D721Med (cell line): ENCODE data around the gene GP5.

Experiments used
- DNase-seq: peaks from one replicate; pipeline ENCODE4 v3.0.0; 2011; ENCODE audit warnings: low spot score; ENCODE audit not compliant: insufficient read length
- FAIRE-seq: peaks from 2 replicates; lab custom pipeline; 2011; peaks lifted over from hg19 to GRCh38; lab: Jason Lieb, UNC
- TF ChIP-seq, protein P1 (sequence below): IDR thresholded peaks from 2 replicates; pipeline ENCODE4 v1.5.1; 2012; ENCODE audit warnings: mild to moderate bottlenecking, control low read depth; ENCODE audit not compliant: insufficient read depth; ENCODE audit errors: missing control alignments

GP5 gene

DNA sequence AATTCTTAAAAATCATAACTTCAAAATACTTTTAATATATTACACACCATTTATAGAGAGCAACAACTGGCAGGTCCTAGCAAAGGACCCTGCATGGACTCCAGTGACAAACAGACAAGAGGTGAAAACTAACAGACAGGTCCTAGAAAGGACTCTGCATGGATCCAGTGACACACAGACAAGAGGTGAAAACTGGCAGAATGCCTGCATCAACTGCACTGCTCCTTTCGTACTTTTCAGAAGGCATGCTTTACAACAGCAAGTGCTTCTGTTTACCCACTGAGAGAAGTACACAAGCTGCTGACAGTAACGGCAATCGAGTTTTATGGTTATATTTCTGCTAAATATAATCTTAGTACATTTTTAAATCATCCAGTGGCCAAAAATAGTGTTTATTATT is 24.3 kb upstream of the GP5 start:
- TF ChIP-seq, protein P1, sequence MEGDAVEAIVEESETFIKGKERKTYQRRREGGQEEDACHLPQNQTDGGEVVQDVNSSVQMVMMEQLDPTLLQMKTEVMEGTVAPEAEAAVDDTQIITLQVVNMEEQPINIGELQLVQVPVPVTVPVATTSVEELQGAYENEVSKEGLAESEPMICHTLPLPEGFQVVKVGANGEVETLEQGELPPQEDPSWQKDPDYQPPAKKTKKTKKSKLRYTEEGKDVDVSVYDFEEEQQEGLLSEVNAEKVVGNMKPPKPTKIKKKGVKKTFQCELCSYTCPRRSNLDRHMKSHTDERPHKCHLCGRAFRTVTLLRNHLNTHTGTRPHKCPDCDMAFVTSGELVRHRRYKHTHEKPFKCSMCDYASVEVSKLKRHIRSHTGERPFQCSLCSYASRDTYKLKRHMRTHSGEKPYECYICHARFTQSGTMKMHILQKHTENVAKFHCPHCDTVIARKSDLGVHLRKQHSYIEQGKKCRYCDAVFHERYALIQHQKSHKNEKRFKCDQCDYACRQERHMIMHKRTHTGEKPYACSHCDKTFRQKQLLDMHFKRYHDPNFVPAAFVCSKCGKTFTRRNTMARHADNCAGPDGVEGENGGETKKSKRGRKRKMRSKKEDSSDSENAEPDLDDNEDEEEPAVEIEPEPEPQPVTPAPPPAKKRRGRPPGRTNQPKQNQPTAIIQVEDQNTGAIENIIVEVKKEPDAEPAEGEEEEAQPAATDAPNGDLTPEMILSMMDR, result no peak
- FAIRE-seq (no peak), DNase-seq (no peak)

DNA sequence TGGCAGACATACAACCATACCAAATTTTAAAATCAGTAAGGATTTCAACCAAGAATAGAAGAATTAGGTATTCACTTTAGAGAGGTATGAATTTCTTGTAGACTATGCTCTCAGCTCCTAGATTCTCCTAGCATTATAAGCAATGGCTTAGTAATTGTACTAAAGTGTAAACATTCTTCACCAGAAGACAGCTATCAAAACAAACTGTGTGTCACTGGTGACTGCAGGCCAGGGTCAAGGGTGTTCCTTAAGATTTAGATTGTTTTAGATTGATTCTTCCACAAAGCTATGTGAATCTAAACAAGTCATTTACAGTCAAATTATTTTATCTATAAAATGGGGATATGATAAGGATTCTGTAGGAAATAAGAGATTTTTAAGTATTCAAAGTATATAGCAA is 23.1 kb upstream of the GP5 start:
- TF ChIP-seq, protein P1, result no peak
- no peak for DNase-seq

DNA sequence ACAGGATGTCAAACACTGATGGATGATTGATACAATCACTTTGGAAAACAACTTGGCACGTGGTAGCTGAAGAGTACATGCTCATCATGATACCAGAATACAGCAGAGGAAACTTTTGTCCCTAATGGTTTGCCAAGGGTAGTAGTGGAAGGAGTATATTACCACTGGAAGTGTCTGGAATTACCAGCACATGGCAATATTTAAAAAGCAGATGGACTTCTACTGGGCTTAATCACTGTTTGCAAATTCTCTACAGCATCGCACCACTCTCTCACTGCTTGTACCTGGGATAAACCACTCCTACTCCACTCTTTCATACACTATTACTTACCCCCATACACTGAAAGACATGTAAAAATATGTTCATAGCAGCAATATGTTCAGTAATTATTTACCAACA is 19.6 kb upstream of the GP5 start:
- peak; percentile 38 for FAIRE-seq
- TF ChIP-seq, protein P1, result no peak
- DNase-seq, result no peak

More for the DNA sequence above, 23.1 kb upstream of the GP5 start:
- no peak for FAIRE-seq

DNA sequence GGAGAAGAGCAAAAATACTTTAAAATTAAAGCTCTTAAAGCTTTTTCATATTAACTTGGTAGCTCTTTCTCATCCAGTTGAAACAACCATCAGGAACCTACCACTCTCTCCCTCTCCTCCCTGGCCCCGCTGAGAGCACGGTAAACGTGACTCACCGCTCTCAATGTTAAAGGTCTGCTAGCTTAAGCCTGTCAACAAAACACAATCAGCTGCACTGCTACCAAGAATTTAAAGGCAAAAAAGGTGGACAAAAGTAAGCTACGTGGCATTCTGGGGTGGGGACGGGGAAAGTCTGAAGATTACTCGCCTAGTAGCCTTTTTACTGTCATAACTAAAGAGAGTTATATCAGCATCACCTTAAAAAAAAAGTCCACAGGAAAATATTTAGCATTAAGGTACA is 8.4 kb upstream of the GP5 start:
- no peak for FAIRE-seq
- TF ChIP-seq, protein P1, result no peak
- DNase-seq, result no peak

- DNase-seq (no peak), FAIRE-seq (no peak)
- TF ChIP-seq, protein P1, result no peak
Observed at GRCh38 chr3:194405766-194406165, 6.7 kb upstream of the GP5 start.

DNA sequence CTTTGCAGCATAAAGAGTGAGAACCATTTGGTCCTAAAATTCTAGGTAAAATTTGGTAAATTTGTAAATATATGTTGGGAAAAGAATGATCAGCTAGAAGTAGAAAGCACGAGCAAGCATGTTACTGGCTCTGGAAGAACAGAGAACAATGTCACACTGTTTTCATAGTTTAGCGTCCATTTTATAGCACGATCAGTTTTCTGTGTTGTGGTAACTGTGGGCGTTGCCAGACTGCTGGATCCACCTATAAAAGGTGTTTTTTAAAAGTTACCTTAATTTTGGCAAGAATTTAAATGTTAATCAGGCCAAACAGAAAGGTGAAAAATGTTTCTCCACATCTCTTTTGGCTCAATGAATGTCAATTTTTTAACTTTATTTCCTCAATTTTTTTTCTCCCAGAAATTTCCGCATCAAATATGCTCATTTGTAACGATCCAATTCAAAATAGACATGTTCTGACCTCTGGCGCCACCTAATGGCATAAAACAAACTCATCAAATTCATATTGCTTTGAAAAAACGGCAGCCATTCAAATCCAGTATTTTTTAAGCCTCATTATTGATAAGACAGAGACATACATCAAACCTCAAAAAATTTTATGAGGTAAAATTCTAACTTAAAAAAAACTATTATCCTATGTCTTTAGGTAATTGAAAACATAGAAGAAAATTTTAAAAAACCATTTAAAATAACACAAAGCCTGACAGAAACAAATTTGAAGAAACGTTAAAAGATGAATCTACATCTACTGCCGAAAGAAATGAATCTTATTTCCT is 5.5 kb upstream of the GP5 start:
- TF ChIP-seq, protein P1, result peak; percentile 70
- FAIRE-seq (peak; percentile 25), DNase-seq (no peak)

GRCh38 chr3:194401868-194402329 is 2.8 kb upstream of the GP5 start:
- TF ChIP-seq, protein P1, result no peak
- DNase-seq (no peak), FAIRE-seq (no peak)
